Lung (tissue), 13 donors: ENCODE results near the gene ZDHHC1. TPM values are rescaled to one million over a fixed set of nuclear protein-coding genes. Genes with fewer than 3 reads are reported as not detected.

ENCODE experiments used
- ATAC-seq: fragments of 200-7000 bp; cut with Tn5 transposase; one replicate; pipeline ENCODE4 v1.9.1; 2020; ENCODE audit warnings: moderate number of reproducible peaks; ENCODE audit not compliant: insufficient read depth, low FRiP score
- DNase-seq, 3 donors: peaks; one replicate each; pipeline ENCODE4 v3.0.0-alpha.2; 2013 to 2017
- H3K27ac ChIP-seq, 2 donors: one replicate each; pipeline ENCODE4 v1.5.1; 2013; ENCODE audit warnings: mild to moderate bottlenecking in 2 of 2, moderate library complexity in 2 of 2, control low read depth in 1 of 2, inconsistent platforms in 1 of 2, low read depth in 1 of 2, low read length in 1 of 2
- H3K27me3 ChIP-seq, 3 donors: one replicate each; pipeline ENCODE4 v1.5.1; 2013; ENCODE audit warnings: low read length in 2 of 3; ENCODE audit not compliant: control insufficient read depth in 3 of 3, insufficient read depth in 3 of 3
- H3K36me3 ChIP-seq, 4 donors: one replicate each; pipeline ENCODE4 v1.5.1; 2013; ENCODE audit warnings: low read length in 4 of 4, mild to moderate bottlenecking in 1 of 4, moderate library complexity in 1 of 4; ENCODE audit not compliant: control insufficient read depth in 4 of 4, insufficient read depth in 4 of 4
- H3K4me1 ChIP-seq, 5 donors: one replicate each; pipeline ENCODE4 v1.5.1; 2013; ENCODE audit warnings: low read length in 5 of 5, mild to moderate bottlenecking in 2 of 5, moderate library complexity in 1 of 5; ENCODE audit not compliant: control insufficient read depth in 5 of 5, insufficient read depth in 5 of 5
- H3K4me3 ChIP-seq: one replicate; pipeline ENCODE4 v1.5.1; 2013; ENCODE audit warnings: mild to moderate bottlenecking, control low read depth, moderate library complexity
- H3K9ac ChIP-seq, 2 donors: one replicate each; pipeline ENCODE4 v1.5.1; 2013; ENCODE audit warnings: low read length in 2 of 2, control low read depth in 1 of 2; ENCODE audit not compliant: insufficient read depth in 1 of 2
- H3K9me3 ChIP-seq, 4 donors: one replicate each; pipeline ENCODE4 v1.5.1; 2013; ENCODE audit warnings: low read length in 3 of 4, mild to moderate bottlenecking in 1 of 4, moderate library complexity in 1 of 4; ENCODE audit not compliant: control insufficient read depth in 4 of 4, insufficient read depth in 3 of 4
- WGBS, 2 donors: extraction: QIAGEN DNeasy Blood & Tissue Kit; methylation state at CpG; one replicate each; pipeline ENCODE4 v1.1.7; 2013; 5-methylcytosine and 5-hydroxymethylcytosine counted together
- polyA plus RNA-seq, 2 donors: library from polyadenylated mRNA; stranded (reverse); fragments of 200-250 nt; gene quantifications; one replicate each; pipeline ENCODE4 v1.2.1, GENCODE V29; 2013
- small RNA-seq: library from RNA; depleted of rRNA; stranded (forward); fragments of <200 nt; gene quantifications from one replicate; pipeline ENCODE3, GENCODE V24; 2014; ENCODE audit warnings: low replicate concordance
- total RNA-seq, 2 donors: library from RNA; depleted of rRNA in 1 of 2; stranded (reverse); fragments of >200 nt in 1 of 2; gene quantifications; one replicate each; pipeline ENCODE4 v1.2.1, GENCODE V29; 2014 to 2021
- TF ChIP-seq, protein P1 (sequence below): IDR thresholded peaks from 2 replicates; pipeline ENCODE4 v1.5.1; 2012; ENCODE audit warnings: mild to moderate bottlenecking; ENCODE audit errors: control extremely low read depth, extremely low read depth
- donor health status: control.
- donor health status: control.
- donor health status: Bipolar disorder and iron deficiency.
- donor health status: healthy.
- donor health status: DM: yes; HTN: yes; CAD: no.

ZDHHC1 gene
- total and polyA plus RNA-seq, 4 donors = 10.9 to 31.8 (median 21.2) TPM

DNA sequence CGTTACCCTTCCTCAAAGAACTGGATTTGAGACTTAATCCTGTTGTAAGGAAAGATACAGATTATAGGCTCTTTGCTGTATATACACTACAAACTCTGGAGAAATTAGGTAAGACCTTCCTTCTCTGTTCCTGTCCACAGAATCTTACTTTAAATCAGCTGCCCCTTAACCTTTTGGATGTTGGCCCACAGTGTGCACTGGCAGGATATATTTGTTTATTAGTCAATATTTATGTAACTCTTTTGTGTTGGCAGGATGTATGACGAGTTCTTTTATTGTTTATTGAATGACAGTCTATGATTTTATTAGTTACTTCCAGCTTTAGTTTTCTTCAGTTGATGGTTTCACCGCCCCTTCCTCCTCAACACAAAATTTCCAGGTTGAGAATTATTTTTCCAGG lies 69.9 kb downstream of the ZDHHC1 start:
- TF ChIP-seq, protein P1, sequence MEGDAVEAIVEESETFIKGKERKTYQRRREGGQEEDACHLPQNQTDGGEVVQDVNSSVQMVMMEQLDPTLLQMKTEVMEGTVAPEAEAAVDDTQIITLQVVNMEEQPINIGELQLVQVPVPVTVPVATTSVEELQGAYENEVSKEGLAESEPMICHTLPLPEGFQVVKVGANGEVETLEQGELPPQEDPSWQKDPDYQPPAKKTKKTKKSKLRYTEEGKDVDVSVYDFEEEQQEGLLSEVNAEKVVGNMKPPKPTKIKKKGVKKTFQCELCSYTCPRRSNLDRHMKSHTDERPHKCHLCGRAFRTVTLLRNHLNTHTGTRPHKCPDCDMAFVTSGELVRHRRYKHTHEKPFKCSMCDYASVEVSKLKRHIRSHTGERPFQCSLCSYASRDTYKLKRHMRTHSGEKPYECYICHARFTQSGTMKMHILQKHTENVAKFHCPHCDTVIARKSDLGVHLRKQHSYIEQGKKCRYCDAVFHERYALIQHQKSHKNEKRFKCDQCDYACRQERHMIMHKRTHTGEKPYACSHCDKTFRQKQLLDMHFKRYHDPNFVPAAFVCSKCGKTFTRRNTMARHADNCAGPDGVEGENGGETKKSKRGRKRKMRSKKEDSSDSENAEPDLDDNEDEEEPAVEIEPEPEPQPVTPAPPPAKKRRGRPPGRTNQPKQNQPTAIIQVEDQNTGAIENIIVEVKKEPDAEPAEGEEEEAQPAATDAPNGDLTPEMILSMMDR = no peak
- H3K27ac ChIP-seq = no peak overlapping the region
- WGBS, 2 donors = 62 to 80% methylated on average over 3 of the region's 3 CpGs

DNA sequence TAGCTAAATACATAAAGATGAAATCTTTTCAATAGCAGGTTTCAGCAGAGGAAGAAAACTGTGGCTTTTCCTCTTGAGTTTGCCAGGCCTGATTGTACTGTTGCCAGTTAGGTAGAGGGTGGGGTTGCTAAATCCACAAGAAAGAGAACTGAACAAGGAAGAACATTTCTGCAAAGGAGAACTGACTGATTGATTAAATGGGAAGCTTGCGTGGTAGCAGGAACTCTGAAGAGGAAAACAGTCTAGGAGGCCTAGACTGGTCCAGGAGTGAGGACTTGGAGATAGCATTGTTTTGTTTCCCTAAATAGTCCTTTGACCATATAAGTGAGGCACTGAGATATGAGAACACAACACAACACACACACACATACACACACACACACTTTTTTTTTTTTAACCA lies 70.9 kb downstream of the ZDHHC1 start:
- Histone ChIP-seq H3K4me1 (peaks cover 0 to 6% (median 0%) of the 10 kb centered on the region in 5 donors), H3K36me3 (no peaks in the 10 kb centered on the region), H3K27ac (peak overlapping the region in 1 of 2 donors; percentile 26), H3K9me3 (no peaks in the 10 kb centered on the region), H3K9ac (peak overlapping the region in 1 of 2 donors; percentile 3), H3K4me3 (no peak overlapping the region), H3K27me3 (no peaks in the 10 kb centered on the region)
- no peak for ATAC-seq
- DNase-seq = no peak
- WGBS, 2 donors = 17 to 35% methylated on average over 1 of the region's 1 CpG
- TF ChIP-seq, protein P1 = no peak

More for the DNA sequence above, 69.9 kb downstream of the ZDHHC1 start:
- ATAC-seq = no peak
- Histone ChIP-seq H3K27me3 (no peaks in the 10 kb centered on the region), H3K4me1 (peaks cover 0 to 6% (median 0%) of the 10 kb centered on the region in 5 donors), H3K9me3 (no peaks in the 10 kb centered on the region), H3K36me3 (no peaks in the 10 kb centered on the region), H3K4me3 (no peak overlapping the region), H3K9ac (no peak overlapping the region)
- DNase-seq = no peak

Small RNAs within 50 kb of the gene (small RNA-seq; reads per million reads assigned to genes)
- gene RNU1-123P = not detected

Other genes starting within 250 kb of the ZDHHC1 start
- 10 to 100 TPM; 25.3 to 51.9 TPM for gene NOL3, start 245.9 kb downstream of the ZDHHC1 start, total RNA-seq
- 10 to 100 TPM; 35.5 to 46.8 TPM for gene NOL3, start 245.9 kb downstream of the ZDHHC1 start, polyA plus RNA-seq
- gene MATCAP1, start 232.5 kb downstream of the ZDHHC1 start, total RNA-seq = 10 to 100 TPM; 33.1 to 41.8 TPM
- 10 to 100 TPM; 18.5 to 18.8 TPM for gene MATCAP1, start 232.5 kb downstream of the ZDHHC1 start, polyA plus RNA-seq
- 10 to 100 TPM; 11.4 to 16.5 TPM for gene EXOC3L1, start 226.3 kb downstream of the ZDHHC1 start, total RNA-seq
- 10 to 100 TPM in 1 of 2 donors, 1 to 10 TPM in 1; 9.7 to 12.6 TPM for gene EXOC3L1, start 226.3 kb downstream of the ZDHHC1 start, polyA plus RNA-seq
- gene E2F4, start 224.3 kb downstream of the ZDHHC1 start, total RNA-seq = 10 to 100 TPM; 27.8 to 68.2 TPM
- gene E2F4, start 224.3 kb downstream of the ZDHHC1 start, polyA plus RNA-seq = 10 to 100 TPM; 44.5 to 86.1 TPM
- 10 to 100 TPM in 1 of 2 donors, 1 to 10 TPM in 1; 6.5 to 22.5 TPM for gene ELMO3, start 217.3 kb downstream of the ZDHHC1 start, total RNA-seq
- gene ELMO3, start 217.3 kb downstream of the ZDHHC1 start, polyA plus RNA-seq = 10 to 100 TPM; 13.3 to 17.7 TPM
- gene TMEM208, start 189.3 kb downstream of the ZDHHC1 start, total RNA-seq = 10 to 100 TPM; 22.1 to 59.0 TPM
- gene TMEM208, start 189.3 kb downstream of the ZDHHC1 start, polyA plus RNA-seq = 100 to 1,000 TPM; 128 to 196 TPM
- 100 to 1,000 TPM in 1 of 2 donors, 10 to 100 TPM in 1; 51.3 to 129 TPM for gene FHOD1, start 169.0 kb downstream of the ZDHHC1 start, total RNA-seq
- gene FHOD1, start 169.0 kb downstream of the ZDHHC1 start, polyA plus RNA-seq = 10 to 100 TPM; 64.1 to 67.0 TPM
- gene SLC9A5, start 167.5 kb downstream of the ZDHHC1 start, total RNA-seq = 1 to 10 TPM; 4.2 to 5.9 TPM
- gene SLC9A5, start 167.5 kb downstream of the ZDHHC1 start, polyA plus RNA-seq = 1 to 10 TPM; 1.2 to 2.4 TPM
- gene PLEKHG4, start 136.9 kb downstream of the ZDHHC1 start, total RNA-seq = 10 to 100 TPM; 14.6 to 26.9 TPM
- 10 to 100 TPM in 1 of 2 donors, 1 to 10 TPM in 1; 9.0 to 19.5 TPM for gene PLEKHG4, start 136.9 kb downstream of the ZDHHC1 start, polyA plus RNA-seq
- gene KCTD19, start 89.7 kb downstream of the ZDHHC1 start, total RNA-seq = 1 to 10 TPM in 1 of 2 donors, under 1 TPM in 1; 0.40 to 5.1 TPM
- gene KCTD19, start 89.7 kb downstream of the ZDHHC1 start, polyA plus RNA-seq = under 1 TPM; 0.07 to 0.24 TPM
- gene LRRC36, start 89.7 kb downstream of the ZDHHC1 start, total RNA-seq = 100 to 1,000 TPM in 1 of 2 donors, 10 to 100 TPM in 1; 14.4 to 103 TPM
- 10 to 100 TPM in 1 of 2 donors, 1 to 10 TPM in 1; 2.1 to 18.8 TPM for gene LRRC36, start 89.7 kb downstream of the ZDHHC1 start, polyA plus RNA-seq
- gene TPPP3, start 23.0 kb downstream of the ZDHHC1 start, total RNA-seq = 100 to 1,000 TPM; 183 to 371 TPM
- 100 to 1,000 TPM; 164 to 186 TPM for gene TPPP3, start 23.0 kb downstream of the ZDHHC1 start, polyA plus RNA-seq
- gene HSD11B2, start 14.6 kb upstream of the ZDHHC1 start, total RNA-seq = 1 to 10 TPM; 6.5 to 6.8 TPM
- gene HSD11B2, start 14.6 kb upstream of the ZDHHC1 start, polyA plus RNA-seq = 10 to 100 TPM in 1 of 2 donors, 1 to 10 TPM in 1; 2.6 to 39.8 TPM
- 100 to 1,000 TPM in 1 of 2 donors, 10 to 100 TPM in 1; 87.2 to 185 TPM for gene ATP6V0D1, start 64.7 kb upstream of the ZDHHC1 start, total RNA-seq
- gene ATP6V0D1, start 64.7 kb upstream of the ZDHHC1 start, polyA plus RNA-seq = 100 to 1,000 TPM in 1 of 2 donors, 10 to 100 TPM in 1; 39.6 to 249 TPM
- gene AGRP, start 67.1 kb upstream of the ZDHHC1 start, total RNA-seq = 1 to 10 TPM in 1 of 2 donors, not detected in 1; 1.4 TPM
- 1 to 10 TPM in 1 of 2 donors, under 1 TPM in 1; 0.97 to 8.3 TPM for gene AGRP, start 67.1 kb upstream of the ZDHHC1 start, polyA plus RNA-seq
- 100 to 1,000 TPM in 1 of 2 donors, 10 to 100 TPM in 1; 85.1 to 122 TPM for gene RIPOR1, start 112.4 kb upstream of the ZDHHC1 start, total RNA-seq
- 10 to 100 TPM; 44.1 to 55.6 TPM for gene RIPOR1, start 112.4 kb upstream of the ZDHHC1 start, polyA plus RNA-seq
- gene CTCF, start 146.0 kb upstream of the ZDHHC1 start, total RNA-seq = 10 to 100 TPM; 28.5 to 54.2 TPM
- 10 to 100 TPM; 16.7 to 18.1 TPM for gene CTCF, start 146.0 kb upstream of the ZDHHC1 start, polyA plus RNA-seq
- 1 to 10 TPM; 1.2 to 2.9 TPM for gene CARMIL2, start 228.7 kb upstream of the ZDHHC1 start, total RNA-seq
- 1 to 10 TPM; 1.7 to 2.5 TPM for gene CARMIL2, start 228.7 kb upstream of the ZDHHC1 start, polyA plus RNA-seq
- 10 to 100 TPM; 13.4 to 19.7 TPM for gene ACD, start 243.8 kb upstream of the ZDHHC1 start, total RNA-seq
- gene ACD, start 243.8 kb upstream of the ZDHHC1 start, polyA plus RNA-seq = 10 to 100 TPM; 13.2 to 18.4 TPM
- 1 to 10 TPM; 1.4 to 6.2 TPM for gene PARD6A, start 244.5 kb upstream of the ZDHHC1 start, total RNA-seq
- 1 to 10 TPM; 4.4 to 5.0 TPM for gene PARD6A, start 244.5 kb upstream of the ZDHHC1 start, polyA plus RNA-seq